GM19351 (cell line): Measurements from ENCODE around the gene C19orf38.

ENCODE experiments used
- ATAC-seq: cut with Tn5 transposase; IDR thresholded peaks from one replicate; pipeline ENCODE4 v1.9.1; 2021; ENCODE audit warnings: mild to moderate bottlenecking, moderate library complexity; ENCODE audit not compliant: unreplicated experiment

Gene C19orf38

GRCh38 chr19:10899151-10899653 is 51.0 kb downstream of the C19orf38 start:
- ATAC-seq, result no peak

GRCh38 chr19:10907925-10908324 is 59.7 kb downstream of the C19orf38 start:
- no peak for ATAC-seq

GRCh38 chr19:10908380-10908960 is 60.3 kb downstream of the C19orf38 start:
- no peak for ATAC-seq

- no peak for ATAC-seq
Observed at GRCh38 chr19:10911579-10912363, 63.6 kb downstream of the C19orf38 start.

GRCh38 chr19:10912619-10913018 is 64.4 kb downstream of the C19orf38 start:
- no peak for ATAC-seq

GRCh38 chr19:10913716-10914340 is 65.6 kb downstream of the C19orf38 start:
- no peak for ATAC-seq

GRCh38 chr19:10915130-10916091 is 67.2 kb downstream of the C19orf38 start:
- no peak for ATAC-seq

- no peak for ATAC-seq
Observed at GRCh38 chr19:10916602-10917001, 68.4 kb downstream of the C19orf38 start.

- no peak for ATAC-seq
Observed at GRCh38 chr19:10918359-10918758, 70.1 kb downstream of the C19orf38 start.
